Duodenal mucosa (tissue), 2 donors: Measurements from ENCODE around the gene CAGE1.

Source experiments
- H3K27ac ChIP-seq: one replicate; pipeline ENCODE4 v1.7.0; 2013; ENCODE audit warnings: low read depth, low read length
- H3K27me3 ChIP-seq, 2 donors: one replicate each; pipeline ENCODE4 v1.7.0; 2013; ENCODE audit warnings: low read length in 2 of 2, control low read depth in 1 of 2; ENCODE audit not compliant: insufficient read depth in 2 of 2, control insufficient read depth in 1 of 2
- H3K36me3 ChIP-seq, 2 donors: one replicate each; pipeline ENCODE4 v1.7.0; 2013; ENCODE audit warnings: low read length in 2 of 2, control low read depth in 1 of 2; ENCODE audit not compliant: insufficient read depth in 2 of 2, control insufficient read depth in 1 of 2
- H3K4me1 ChIP-seq, 2 donors: one replicate each; pipeline ENCODE4 v1.7.0; 2013; ENCODE audit warnings: low read length in 2 of 2, control low read depth in 1 of 2; ENCODE audit not compliant: insufficient read depth in 2 of 2, control insufficient read depth in 1 of 2
- H3K4me3 ChIP-seq, 2 donors: one replicate each; pipeline ENCODE4 v1.7.0; 2013; ENCODE audit warnings: low read length in 2 of 2, low read depth in 1 of 2
- H3K9ac ChIP-seq, 2 donors: one replicate each; pipeline ENCODE4 v1.7.0; 2013; ENCODE audit warnings: low read length in 2 of 2, low read depth in 1 of 2
- H3K9me3 ChIP-seq, 2 donors: one replicate each; pipeline ENCODE4 v1.7.0; 2013; ENCODE audit warnings: low read length in 2 of 2, control low read depth in 1 of 2; ENCODE audit not compliant: control insufficient read depth in 1 of 2

CAGE1 gene

DNA sequence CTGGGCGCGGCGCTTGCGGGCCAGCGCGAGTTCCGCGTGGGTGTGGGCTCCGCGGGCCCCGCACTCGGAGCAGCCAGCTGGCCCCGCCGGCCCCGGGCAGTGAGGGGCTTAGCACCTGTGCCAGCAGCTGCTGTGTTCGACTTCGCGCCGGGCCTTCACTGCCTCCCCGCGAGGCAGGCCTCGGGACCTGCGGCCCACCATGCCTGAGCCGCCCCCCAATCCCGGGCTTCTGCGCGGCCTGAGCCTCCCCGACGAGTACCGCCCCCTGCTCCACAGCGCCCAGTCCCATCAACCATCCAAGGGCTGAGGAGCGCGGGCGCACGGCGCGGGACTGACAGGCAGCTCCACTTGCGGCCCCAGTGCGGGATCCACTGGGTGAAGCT, 36.3 kb upstream of the CAGE1 start:
- Histone ChIP-seq H3K9ac (no peak overlapping the region), H3K9me3 (no peaks in the 10 kb centered on the region), H3K27ac (no peak overlapping the region), H3K36me3 (peaks cover 0 to under 1% of the 10 kb centered on the region in 2 donors), H3K4me3 (no peak overlapping the region), H3K4me1 (no peaks in the 10 kb centered on the region), H3K27me3 (no peaks in the 10 kb centered on the region)

- H3K4me3 ChIP-seq, result no peak overlapping the region
- H3K27me3 ChIP-seq, result no peaks in the 10 kb centered on the region
- H3K9me3 ChIP-seq, result no peaks in the 10 kb centered on the region
- H3K9ac ChIP-seq, result no peak overlapping the region
- no peak overlapping the region for H3K27ac ChIP-seq
- peaks cover 0 to 5% of the 10 kb centered on the region in 2 donors for H3K36me3 ChIP-seq
- H3K4me1 ChIP-seq, result no peaks in the 10 kb centered on the region
These were observed 35.6 kb upstream of the CAGE1 start for GRCh38 chr6:7424967-7425807.

DNA sequence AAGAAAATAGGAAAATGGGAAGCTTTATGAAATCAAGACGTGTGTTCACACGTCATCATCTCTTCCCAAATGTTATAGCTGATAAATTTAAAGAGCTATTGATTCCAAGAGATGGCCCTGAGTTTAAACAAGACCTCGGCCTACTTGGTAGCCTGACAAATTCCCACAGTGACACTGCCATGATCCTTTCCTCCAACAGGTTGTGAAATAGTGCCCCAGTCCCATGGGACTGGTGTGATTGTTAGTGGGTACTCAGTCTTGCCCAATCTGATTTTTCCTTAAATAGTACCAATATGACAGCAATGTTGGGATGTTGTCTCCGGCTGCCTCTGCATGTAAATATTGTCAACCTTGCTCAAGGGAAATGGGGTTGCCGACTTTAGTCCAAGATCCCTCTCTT, 34.5 kb upstream of the CAGE1 start:
- Histone ChIP-seq H3K36me3 (peaks cover 4 to 5% of the 10 kb centered on the region in 2 donors), H3K9me3 (no peaks in the 10 kb centered on the region), H3K27me3 (no peaks in the 10 kb centered on the region), H3K4me1 (peaks cover 0 to 3% of the 10 kb centered on the region in 2 donors), H3K27ac (no peak overlapping the region), H3K4me3 (no peak overlapping the region), H3K9ac (no peak overlapping the region)

DNA sequence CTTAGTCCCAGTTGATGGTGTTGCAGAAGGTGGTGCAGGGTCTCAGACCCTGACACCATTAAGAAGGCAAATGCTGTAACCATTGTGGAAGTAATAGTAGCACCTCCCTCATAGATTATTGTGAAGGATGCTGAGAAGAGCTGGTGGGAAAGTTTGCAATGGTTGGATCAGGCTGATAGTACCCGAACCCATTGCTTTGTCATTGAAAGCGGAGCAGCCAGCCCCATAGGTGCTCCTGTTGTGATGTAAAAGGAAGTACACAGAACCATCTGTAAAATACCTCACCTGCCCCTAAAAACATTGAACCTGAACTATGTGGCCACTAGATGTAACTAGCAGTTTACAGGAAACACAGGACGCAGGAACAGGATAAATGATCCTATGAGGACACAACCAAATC, 31.5 kb upstream of the CAGE1 start:
- no peak overlapping the region for H3K4me3 ChIP-seq
- H3K27ac ChIP-seq, result no peak overlapping the region
- no peak overlapping the region for H3K9ac ChIP-seq
- no peaks in the 10 kb centered on the region for H3K9me3 ChIP-seq
- H3K27me3 ChIP-seq, result no peaks in the 10 kb centered on the region
- H3K4me1 ChIP-seq, result peaks cover 0 to 5% of the 10 kb centered on the region in 2 donors
- H3K36me3 ChIP-seq, result peaks cover 5 to 23% of the 10 kb centered on the region in 2 donors

- Histone ChIP-seq H3K27me3 (no peaks in the 10 kb centered on the region), H3K4me1 (peaks cover 0 to 5% of the 10 kb centered on the region in 2 donors), H3K27ac (no peak overlapping the region), H3K9me3 (no peaks in the 10 kb centered on the region), H3K36me3 (peaks cover 12 to 43% of the 10 kb centered on the region in 2 donors), H3K4me3 (no peak overlapping the region), H3K9ac (no peak overlapping the region)
These were observed 29.5 kb upstream of the CAGE1 start for GRCh38 chr6:7419065-7419464.

- Histone ChIP-seq H3K27ac (no peak overlapping the region), H3K36me3 (peaks cover 17 to 48% of the 10 kb centered on the region in 2 donors), H3K4me1 (peaks cover under 1 to 12% of the 10 kb centered on the region in 2 donors), H3K27me3 (no peaks in the 10 kb centered on the region), H3K4me3 (no peak overlapping the region), H3K9me3 (no peaks in the 10 kb centered on the region), H3K9ac (no peak overlapping the region)
These were observed 28.8 kb upstream of the CAGE1 start for GRCh38 chr6:7418238-7418905.

DNA sequence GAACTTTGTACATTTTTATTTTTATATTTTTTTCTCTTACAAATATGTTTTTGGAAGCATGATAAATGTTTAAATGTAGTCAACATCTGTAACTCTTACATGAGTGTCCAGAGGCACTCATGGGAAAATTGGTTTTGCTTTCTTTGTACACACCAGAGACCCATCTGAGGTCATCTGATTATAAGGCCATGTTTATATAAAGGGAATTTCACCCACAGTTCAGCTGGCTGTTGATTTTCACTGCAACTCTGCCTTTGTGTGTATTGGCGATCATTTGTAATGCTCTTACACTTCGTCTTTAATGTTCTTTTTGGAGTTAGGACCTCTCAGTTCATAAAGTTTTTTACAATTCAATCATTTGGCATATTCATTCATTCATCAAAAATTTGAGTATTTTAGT, 28.1 kb upstream of the CAGE1 start:
- H3K27me3 ChIP-seq, result no peaks in the 10 kb centered on the region
- H3K4me1 ChIP-seq, result peaks cover 4 to 14% of the 10 kb centered on the region in 2 donors
- H3K9ac ChIP-seq, result no peak overlapping the region
- peaks cover 17 to 48% of the 10 kb centered on the region in 2 donors for H3K36me3 ChIP-seq
- no peaks in the 10 kb centered on the region for H3K9me3 ChIP-seq
- no peak overlapping the region for H3K27ac ChIP-seq
- H3K4me3 ChIP-seq, result no peak overlapping the region

DNA sequence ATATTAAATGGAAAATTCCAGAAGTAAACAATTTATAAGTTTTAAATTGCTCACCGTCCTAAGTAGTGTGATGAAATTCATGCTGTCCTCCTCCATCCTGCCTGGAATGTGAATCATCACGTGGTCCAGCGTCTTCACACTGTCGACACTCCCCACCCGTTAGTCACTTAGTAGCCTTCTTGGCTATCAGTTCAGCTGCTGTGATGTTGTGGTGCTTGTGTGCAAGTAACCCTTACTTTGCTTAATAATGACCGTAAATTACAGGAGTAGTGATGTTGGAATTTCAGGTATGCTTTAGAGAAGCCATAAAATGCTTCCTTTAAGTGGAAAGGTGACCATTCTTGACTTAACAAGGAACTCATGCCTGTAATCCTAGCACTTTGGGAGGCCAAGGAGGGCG, 25.3 kb upstream of the CAGE1 start:
- Histone ChIP-seq H3K27me3 (no peaks in the 10 kb centered on the region), H3K4me1 (peaks cover 4 to 14% of the 10 kb centered on the region in 2 donors), H3K36me3 (peaks cover 23 to 69% of the 10 kb centered on the region in 2 donors), H3K4me3 (no peak overlapping the region), H3K9ac (no peak overlapping the region), H3K9me3 (no peaks in the 10 kb centered on the region), H3K27ac (no peak overlapping the region)

- H3K4me1 ChIP-seq, result peaks cover 4 to 9% of the 10 kb centered on the region in 2 donors
- no peak overlapping the region for H3K27ac ChIP-seq
- H3K27me3 ChIP-seq, result no peaks in the 10 kb centered on the region
- no peaks in the 10 kb centered on the region for H3K9me3 ChIP-seq
- H3K9ac ChIP-seq, result no peak overlapping the region
- peaks cover 27 to 71% of the 10 kb centered on the region in 2 donors for H3K36me3 ChIP-seq
- no peak overlapping the region for H3K4me3 ChIP-seq
These were observed 23.7 kb upstream of the CAGE1 start for GRCh38 chr6:7413151-7413823.

GRCh38 chr6:7411328-7411727, 21.8 kb upstream of the CAGE1 start:
- H3K4me1 ChIP-seq, result peaks cover 4 to 9% of the 10 kb centered on the region in 2 donors
- H3K9ac ChIP-seq, result no peak overlapping the region
- no peak overlapping the region for H3K27ac ChIP-seq
- H3K27me3 ChIP-seq, result no peaks in the 10 kb centered on the region
- peaks cover 33 to 73% of the 10 kb centered on the region in 2 donors for H3K36me3 ChIP-seq
- H3K4me3 ChIP-seq, result no peak overlapping the region
- H3K9me3 ChIP-seq, result no peaks in the 10 kb centered on the region
